Thyroid gland (tissue), 4 donors: Measurements from ENCODE around the gene AFAP1.

Source experiments
- CTCF ChIP-seq, 6 experiments: fragments of 200-600 bp in 3 of 6; fragments of 450-650 bp in 3 of 6; sonication (generic) in 3 of 6; IDR thresholded peaks; one replicate each; pipeline ENCODE4 v1.5.1; 2016 to 2019; ENCODE audit warnings: antibody characterized with exemption in 6 of 6, mild to moderate bottlenecking in 2 of 6, inconsistent platforms in 1 of 6, moderate library complexity in 1 of 6
- POLR2A ChIP-seq, 2 donors: fragments of 450-650 bp; IDR thresholded peaks; one replicate each; pipeline ENCODE4 v1.6.1; 2017; ENCODE audit warnings: antibody characterized with exemption in 2 of 2, mild to moderate bottlenecking in 2 of 2, moderate library complexity in 1 of 2

GRCh38 chr4:7780751-7781348 lies 158.8 kb downstream of the AFAP1 start:
- TF ChIP-seq POLR2A (IDR thresholded peaks at IDR 0.05) (no peak), CTCF (IDR thresholded peaks at IDR 0.05) (no peak)
